Glutamatergic neuron (in vitro differentiated cells): Measurements from ENCODE around the gene BAAT. TPM values are rescaled to one million over a fixed set of nuclear protein-coding genes. Genes with fewer than 3 reads are reported as not detected.

Experiments used
- DNase-seq: peaks from one replicate; pipeline ENCODE4 v3.0.0; 2022
- H3K27ac Mint-ChIP-seq: one replicate; pipeline ENCODE4 v1.8.0; 2020; ENCODE audit warnings: mild to moderate bottlenecking, mixed read lengths, inconsistent platforms; ENCODE audit not compliant: unreplicated experiment
- H3K27me3 Mint-ChIP-seq: one replicate; pipeline ENCODE4 v1.8.0; 2020; ENCODE audit warnings: mild to moderate bottlenecking, moderate library complexity, mixed read lengths, inconsistent platforms; ENCODE audit not compliant: unreplicated experiment
- H3K36me3 Mint-ChIP-seq: one replicate; pipeline ENCODE4 v1.8.0; 2020; ENCODE audit warnings: mild to moderate bottlenecking, mixed read lengths, inconsistent platforms; ENCODE audit not compliant: unreplicated experiment
- H3K4me1 Mint-ChIP-seq: one replicate; pipeline ENCODE4 v1.8.0; 2020; ENCODE audit warnings: mild to moderate bottlenecking, low read depth, mixed read lengths, inconsistent platforms; ENCODE audit not compliant: unreplicated experiment
- H3K4me3 Mint-ChIP-seq: one replicate; pipeline ENCODE4 v1.8.0; 2020; ENCODE audit warnings: mild to moderate bottlenecking, mixed read lengths, inconsistent platforms; ENCODE audit not compliant: unreplicated experiment
- H3K9me3 Mint-ChIP-seq: one replicate; pipeline ENCODE4 v1.8.0; 2020; ENCODE audit warnings: mild to moderate bottlenecking, moderate library complexity, mixed read lengths, inconsistent platforms; ENCODE audit not compliant: unreplicated experiment
- CTCF ChIP-seq: fragments of 200-600 bp; sonication (generic); IDR thresholded peaks from one replicate; pipeline ENCODE4 v1.5.0; 2021; ENCODE audit not compliant: partially characterized antibody, unreplicated experiment
- total RNA-seq: library from RNA; stranded (reverse); fragmentation: NEBNext Ultra II Directional; extraction: Animal tissue kit (Norgen Biotek cat#: 25700); gene quantifications from one replicate; pipeline ENCODE4 v1.2.1, GENCODE V29; 2021; ENCODE audit not compliant: unreplicated experiment

The BAAT gene
- total RNA-seq, 1 donor from 2014 or later: 0.54 TPM

DNA sequence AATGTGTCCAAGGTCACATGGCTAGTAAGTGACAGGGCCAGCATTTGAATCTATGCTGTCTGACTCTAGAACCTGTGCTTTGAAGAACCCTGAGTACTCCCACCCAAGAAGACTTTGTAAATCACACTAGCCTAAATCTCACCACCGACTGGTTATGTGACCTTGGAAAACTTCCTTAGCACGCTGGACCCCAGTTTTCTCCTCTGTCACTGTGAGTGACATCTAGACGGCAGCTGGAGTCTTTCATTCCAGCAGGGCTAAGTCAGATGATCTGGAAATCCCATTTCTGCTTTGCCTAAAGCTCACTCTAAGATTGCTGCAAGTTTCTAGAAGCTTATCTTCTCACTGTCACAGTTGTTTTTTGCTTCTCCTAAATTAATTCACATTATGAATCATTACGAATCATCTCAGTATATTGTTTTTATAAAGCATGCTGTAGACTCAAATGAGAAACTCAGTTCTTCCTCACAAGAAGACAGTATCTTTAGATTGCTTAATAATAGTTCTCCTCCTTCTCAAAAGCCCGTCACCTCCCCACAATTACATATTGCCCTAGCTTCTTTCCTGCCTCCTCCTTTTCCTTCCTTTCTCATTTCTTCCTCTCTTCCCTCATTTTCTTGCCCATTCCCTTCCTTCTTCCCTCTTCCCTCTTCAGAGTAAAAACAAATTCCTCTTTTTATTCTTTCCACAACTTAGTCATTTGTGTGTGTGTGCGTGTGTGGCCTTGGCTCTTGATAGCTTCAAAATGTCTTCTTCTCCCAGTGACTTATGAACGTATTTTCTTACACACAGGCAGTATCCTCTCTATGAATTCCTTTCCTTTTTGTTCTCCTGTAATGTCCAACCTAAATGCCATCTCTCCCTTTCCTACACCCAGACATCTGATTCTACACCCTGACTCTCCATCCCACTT is 34.0 kb upstream of the BAAT start:
- Mint-ChIP-seq H3K4me1 (peaks cover 2% of the 10 kb centered on the region), H3K9me3 (no peaks in the 10 kb centered on the region), H3K27ac (no peak overlapping the region), H3K27me3 (peaks cover 4% of the 10 kb centered on the region), H3K4me3 (no peak overlapping the region), H3K36me3 (peaks cover 13% of the 10 kb centered on the region)
- no peak for DNase-seq
- TF ChIP-seq CTCF: no peak

- H3K27ac Mint-ChIP-seq: no peak overlapping the region
- H3K9me3 Mint-ChIP-seq: no peaks in the 10 kb centered on the region
- no peak for TF ChIP-seq CTCF
- no peak for DNase-seq
- H3K4me1 Mint-ChIP-seq: peaks cover 2% of the 10 kb centered on the region
- no peak overlapping the region for H3K4me3 Mint-ChIP-seq
- peaks cover 4% of the 10 kb centered on the region for H3K27me3 Mint-ChIP-seq
- H3K36me3 Mint-ChIP-seq: peaks cover 15% of the 10 kb centered on the region
Measured at GRCh38 chr9:101417977-101418376, 33.2 kb upstream of the BAAT start.

DNA sequence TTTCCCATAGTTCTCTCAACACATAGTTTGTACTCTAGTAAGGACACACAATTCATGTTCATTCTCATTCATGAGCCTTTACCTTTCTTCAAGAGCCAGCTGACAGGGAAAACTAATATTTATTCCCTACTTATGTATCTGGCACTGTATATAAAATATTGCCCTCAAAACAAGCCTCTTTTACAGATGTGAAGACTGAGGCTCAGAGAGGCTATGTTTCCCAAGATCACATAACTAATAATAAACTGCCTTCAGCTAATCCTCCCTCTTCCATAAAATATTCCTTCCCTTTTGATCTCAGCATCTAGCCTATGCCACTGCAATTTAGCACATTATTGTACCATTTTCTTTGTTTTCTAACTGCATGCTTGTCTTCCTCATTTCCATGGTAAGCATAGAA is 32.6 kb upstream of the BAAT start:
- Mint-ChIP-seq H3K4me1 (peaks cover 2% of the 10 kb centered on the region), H3K27me3 (peaks cover 4% of the 10 kb centered on the region), H3K9me3 (no peaks in the 10 kb centered on the region), H3K36me3 (peaks cover 21% of the 10 kb centered on the region), H3K27ac (no peak overlapping the region), H3K4me3 (no peak overlapping the region)
- no peak for DNase-seq
- no peak for TF ChIP-seq CTCF

DNA sequence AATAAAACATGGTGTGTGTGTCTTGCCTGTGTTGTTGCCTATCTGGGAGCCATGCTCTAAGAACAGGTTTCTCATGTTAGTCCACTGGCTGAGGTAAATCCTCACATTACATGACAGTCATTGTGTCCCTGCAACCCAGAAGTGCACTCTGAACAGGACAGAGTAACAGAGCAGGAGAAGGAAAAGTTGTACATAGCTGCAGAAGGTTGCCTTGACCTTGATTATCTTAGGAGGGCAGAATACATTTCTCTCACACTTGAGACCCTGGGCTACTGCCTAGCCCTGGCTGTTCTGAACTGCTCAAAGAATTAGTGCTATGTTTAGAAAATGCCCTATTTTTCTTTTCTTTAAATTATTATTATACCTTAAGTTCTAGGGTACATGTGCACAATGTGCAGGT is 30.8 kb upstream of the BAAT start:
- no peak for DNase-seq
- Mint-ChIP-seq H3K27ac (no peak overlapping the region), H3K36me3 (peaks cover 27% of the 10 kb centered on the region), H3K4me1 (no peaks in the 10 kb centered on the region), H3K4me3 (no peak overlapping the region), H3K27me3 (no peaks in the 10 kb centered on the region), H3K9me3 (peaks cover 4% of the 10 kb centered on the region)
- no peak for TF ChIP-seq CTCF

- no peak overlapping the region for H3K4me3 Mint-ChIP-seq
Measured at GRCh38 chr9:101414839-101415238, 30.0 kb upstream of the BAAT start.

More at GRCh38 chr9:101414839-101415238, 30.0 kb upstream of the BAAT start:
- Mint-ChIP-seq H3K27me3 (peaks cover 1% of the 10 kb centered on the region), H3K27ac (no peak overlapping the region), H3K9me3 (peaks cover 4% of the 10 kb centered on the region), H3K36me3 (peaks cover 31% of the 10 kb centered on the region), H3K4me1 (no peaks in the 10 kb centered on the region)
- no peak for DNase-seq
- TF ChIP-seq CTCF: no peak
